SIG-M5 (cell line): ENCODE measurements around the gene DOCK4.

Source experiments
- DNase-seq: peaks from one replicate; lab custom pipeline; 2025; lab: John Stamatoyannopoulos, UW

DOCK4 gene

GRCh38 chr7:111755383-111755782 lies 450.8 kb downstream of the DOCK4 start:
- no peak for DNase-seq

- DNase-seq = no peak
These were observed 452.2 kb downstream of the DOCK4 start for GRCh38 chr7:111753968-111754367.

GRCh38 chr7:111752022-111752582 lies 454.1 kb downstream of the DOCK4 start:
- no peak for DNase-seq

GRCh38 chr7:111750878-111751277 lies 455.3 kb downstream of the DOCK4 start:
- DNase-seq = no peak

- no peak for DNase-seq
These were observed 456.0 kb downstream of the DOCK4 start for GRCh38 chr7:111750228-111750627.

- DNase-seq = no peak
These were observed 456.6 kb downstream of the DOCK4 start for GRCh38 chr7:111749625-111750024.

GRCh38 chr7:111747718-111748117 lies 458.5 kb downstream of the DOCK4 start:
- no peak for DNase-seq

- DNase-seq = no peak
These were observed 459.2 kb downstream of the DOCK4 start for GRCh38 chr7:111746950-111747349.

- DNase-seq = no peak
These were observed 461.6 kb downstream of the DOCK4 start for GRCh38 chr7:111744501-111745155.

GRCh38 chr7:111743244-111743847 lies 462.9 kb downstream of the DOCK4 start:
- no peak for DNase-seq

- no peak for DNase-seq
These were observed 464.4 kb downstream of the DOCK4 start for GRCh38 chr7:111741811-111742240.

GRCh38 chr7:111740942-111741341 lies 465.3 kb downstream of the DOCK4 start:
- DNase-seq = no peak

- no peak for DNase-seq
These were observed 469.7 kb downstream of the DOCK4 start for GRCh38 chr7:111736552-111736874.

- no peak for DNase-seq
These were observed 470.3 kb downstream of the DOCK4 start for GRCh38 chr7:111735661-111736551.

GRCh38 chr7:111734954-111735660 lies 471.1 kb downstream of the DOCK4 start:
- no peak for DNase-seq

- DNase-seq = no peak
These were observed 473.3 kb downstream of the DOCK4 start for GRCh38 chr7:111732923-111733322.

GRCh38 chr7:111730476-111731300 lies 475.5 kb downstream of the DOCK4 start:
- DNase-seq = no peak

GRCh38 chr7:111730057-111730456 lies 476.1 kb downstream of the DOCK4 start:
- no peak for DNase-seq

GRCh38 chr7:111729483-111729882 lies 476.7 kb downstream of the DOCK4 start:
- DNase-seq = no peak

- DNase-seq = no peak
These were observed 477.6 kb downstream of the DOCK4 start for GRCh38 chr7:111728635-111728995.

GRCh38 chr7:111727905-111728634 lies 478.1 kb downstream of the DOCK4 start:
- no peak for DNase-seq
